ENCODE data around the gene GNA14. TPM values are rescaled to one million over a fixed set of nuclear protein-coding genes. Genes with fewer than 3 reads are reported as not detected.
"Not testable (repeated sequence)": the region's sequence is repeated elsewhere in the genome, so short reads cannot be mapped to it uniquely, and the experiment has no call there.

Gene GNA14
- polyA plus RNA-seq, 12 donors = 2.8 to 5.5 (median 4.6) TPM; not detected in 2

GRCh38 chr9:77418226-77418625 lies 229.9 kb downstream of the GNA14 start:
- DNase-seq = no peak

GRCh38 chr9:77417566-77417965 lies 230.6 kb downstream of the GNA14 start:
- no peak for DNase-seq

- not testable (repeated sequence) for DNase-seq
These were observed 239.6 kb downstream of the GNA14 start for GRCh38 chr9:77408521-77408920.

GRCh38 chr9:77403239-77403638 lies 244.9 kb downstream of the GNA14 start:
- no peak for DNase-seq

- DNase-seq = no peak
These were observed 245.8 kb downstream of the GNA14 start for GRCh38 chr9:77402286-77402685.

- no peak for DNase-seq
These were observed 248.2 kb downstream of the GNA14 start for GRCh38 chr9:77399964-77400363.

- not testable (repeated sequence) for DNase-seq
These were observed 249.5 kb downstream of the GNA14 start for GRCh38 chr9:77398581-77398980.

GRCh38 chr9:77392328-77392727 lies 255.8 kb downstream of the GNA14 start:
- no peak for DNase-seq

- DNase-seq = no peak
These were observed 256.3 kb downstream of the GNA14 start for GRCh38 chr9:77391834-77392233.

GRCh38 chr9:77386187-77386586 lies 261.9 kb downstream of the GNA14 start:
- DNase-seq = no peak

GRCh38 chr9:77384406-77384805 lies 263.7 kb downstream of the GNA14 start:
- no peak for DNase-seq

- no peak for DNase-seq
These were observed 272.1 kb downstream of the GNA14 start for GRCh38 chr9:77375956-77376532.

GRCh38 chr9:77374266-77374665 lies 273.9 kb downstream of the GNA14 start:
- DNase-seq = no peak

All from muscle of arm (tissue), 12 donors.